Endometrium (tissue), 2 donors: ENCODE measurements around the gene NMNAT2.
A peak's percentile ranks its signal among the peaks of the same experiment; 100 is the strongest.
"Not testable (repeated sequence)": the region's sequence is repeated elsewhere in the genome, so short reads cannot be mapped to it uniquely, and the experiment has no call there.

ENCODE experiments used
- FAIRE-seq: peaks from 2 replicates; lab custom pipeline; 2012; peaks lifted over from hg19 to GRCh38; lab: Jason Lieb, UNC
- donor health status: control.
- donor health status: control.

The NMNAT2 gene

GRCh38 chr1:183417772-183418491, at the start of gene NMNAT2:
Gene NMNAT2 (minus strand): TSS chr1:183418380. CDS start chr1:183418267, 113 bp downstream.
- no peak for FAIRE-seq

- FAIRE-seq: no peak
These were observed 49.5 kb upstream of the NMNAT2 start for GRCh38 chr1:183467687-183468086.

- no peak for FAIRE-seq
These were observed 48.6 kb upstream of the NMNAT2 start for GRCh38 chr1:183466781-183467180.

- FAIRE-seq: no peak
These were observed 45.4 kb upstream of the NMNAT2 start for GRCh38 chr1:183463566-183463965.

GRCh38 chr1:183461350-183461749, 43.2 kb upstream of the NMNAT2 start:
- FAIRE-seq: no peak

GRCh38 chr1:183460596-183460995, 42.4 kb upstream of the NMNAT2 start:
- FAIRE-seq: no peak

- no peak for FAIRE-seq
These were observed 39.3 kb upstream of the NMNAT2 start for GRCh38 chr1:183457449-183457848.

- peak; percentile 15 for FAIRE-seq
These were observed 38.6 kb upstream of the NMNAT2 start for GRCh38 chr1:183456826-183457225.

GRCh38 chr1:183454377-183454776, 36.2 kb upstream of the NMNAT2 start:
- no peak for FAIRE-seq

GRCh38 chr1:183450093-183450492, 31.9 kb upstream of the NMNAT2 start:
- FAIRE-seq: no peak

- no peak for FAIRE-seq
These were observed 31.1 kb upstream of the NMNAT2 start for GRCh38 chr1:183449223-183449770.

- no peak for FAIRE-seq
These were observed 26.1 kb upstream of the NMNAT2 start for GRCh38 chr1:183444243-183444642.

- FAIRE-seq: no peak
These were observed 25.3 kb upstream of the NMNAT2 start for GRCh38 chr1:183443466-183443865.

GRCh38 chr1:183443011-183443410, 24.8 kb upstream of the NMNAT2 start:
- no peak for FAIRE-seq

- no peak for FAIRE-seq
These were observed 19.9 kb upstream of the NMNAT2 start for GRCh38 chr1:183438060-183438459.

GRCh38 chr1:183435497-183435896, 17.3 kb upstream of the NMNAT2 start:
- FAIRE-seq: no peak

GRCh38 chr1:183433703-183434102, 15.5 kb upstream of the NMNAT2 start:
- FAIRE-seq: no peak

- no peak for FAIRE-seq
These were observed 14.3 kb upstream of the NMNAT2 start for GRCh38 chr1:183432548-183432875.

GRCh38 chr1:183431840-183432547, 13.8 kb upstream of the NMNAT2 start:
- no peak for FAIRE-seq

GRCh38 chr1:183427591-183427990, 9.4 kb upstream of the NMNAT2 start:
- not testable (repeated sequence) for FAIRE-seq

GRCh38 chr1:183424691-183425090, 6.5 kb upstream of the NMNAT2 start:
- FAIRE-seq: no peak

- FAIRE-seq: no peak
These were observed 5.4 kb upstream of the NMNAT2 start for GRCh38 chr1:183423541-183423940.

GRCh38 chr1:183419399-183419798, 1.2 kb upstream of the NMNAT2 start:
- no peak for FAIRE-seq

- no peak for FAIRE-seq
These were observed 516 bp upstream of the NMNAT2 start for GRCh38 chr1:183418696-183419095.
